HG03139 (cell line): Measurements from ENCODE around the gene POLR1C.
"Not testable (repeated sequence)": the region's sequence is repeated elsewhere in the genome, so short reads cannot be mapped to it uniquely, and the experiment has no call there.

Experiments used
- ATAC-seq: cut with Tn5 transposase; IDR thresholded peaks from one replicate; pipeline ENCODE4 v1.9.1; 2021; ENCODE audit not compliant: unreplicated experiment

The POLR1C gene, protein sequence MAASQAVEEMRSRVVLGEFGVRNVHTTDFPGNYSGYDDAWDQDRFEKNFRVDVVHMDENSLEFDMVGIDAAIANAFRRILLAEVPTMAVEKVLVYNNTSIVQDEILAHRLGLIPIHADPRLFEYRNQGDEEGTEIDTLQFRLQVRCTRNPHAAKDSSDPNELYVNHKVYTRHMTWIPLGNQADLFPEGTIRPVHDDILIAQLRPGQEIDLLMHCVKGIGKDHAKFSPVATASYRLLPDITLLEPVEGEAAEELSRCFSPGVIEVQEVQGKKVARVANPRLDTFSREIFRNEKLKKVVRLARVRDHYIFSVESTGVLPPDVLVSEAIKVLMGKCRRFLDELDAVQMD

DNA sequence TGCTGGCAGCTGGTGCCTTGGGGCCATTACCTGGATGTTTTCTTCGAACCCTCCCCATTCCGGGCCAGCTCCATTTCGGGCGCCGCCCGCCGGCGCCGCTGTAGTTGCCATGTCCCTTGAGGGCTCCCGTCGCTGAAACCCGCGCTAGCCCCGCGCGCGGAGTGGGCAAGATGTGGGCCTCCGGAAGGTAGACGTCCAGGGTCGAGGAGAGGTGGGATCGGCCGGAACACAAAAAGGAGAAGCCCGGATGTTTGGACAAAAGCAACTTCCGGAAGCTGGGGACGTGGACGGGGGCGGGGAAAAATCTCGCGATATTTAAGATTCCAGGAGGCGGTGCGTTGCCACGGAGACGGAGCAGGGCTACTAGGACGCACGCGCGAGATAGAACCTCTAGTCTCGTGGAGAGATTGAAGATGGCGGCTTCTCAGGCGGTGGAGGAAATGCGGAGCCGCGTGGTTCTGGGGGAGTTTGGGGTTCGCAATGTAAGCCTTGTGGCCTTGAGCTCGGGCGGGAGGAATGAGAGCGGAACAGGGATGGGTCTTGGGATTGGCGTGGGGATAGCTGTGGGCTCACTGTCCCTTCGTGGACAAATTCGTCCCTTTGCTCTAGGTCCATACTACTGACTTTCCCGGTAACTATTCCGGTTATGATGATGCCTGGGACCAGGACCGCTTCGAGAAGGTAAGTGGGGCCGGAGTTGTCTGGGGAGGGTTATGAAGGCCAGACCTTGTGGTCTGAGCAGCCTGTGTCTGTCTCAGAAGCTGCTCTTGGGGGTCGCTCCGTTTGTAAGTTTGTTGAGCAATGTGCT, at the start of gene POLR1C, which contains the start of gene YIPF3:
Gene POLR1C, plus strand, starts transcription at position 393 of the 808 bp plus-strand sequence. Its CDS starts 21 bp downstream, at position 414.
Gene YIPF3, minus strand, starts transcription at position 230 of the 808 bp plus-strand sequence. Its CDS starts 119 bp downstream, at position 111.
- peak; percentile 62 for ATAC-seq

DNA sequence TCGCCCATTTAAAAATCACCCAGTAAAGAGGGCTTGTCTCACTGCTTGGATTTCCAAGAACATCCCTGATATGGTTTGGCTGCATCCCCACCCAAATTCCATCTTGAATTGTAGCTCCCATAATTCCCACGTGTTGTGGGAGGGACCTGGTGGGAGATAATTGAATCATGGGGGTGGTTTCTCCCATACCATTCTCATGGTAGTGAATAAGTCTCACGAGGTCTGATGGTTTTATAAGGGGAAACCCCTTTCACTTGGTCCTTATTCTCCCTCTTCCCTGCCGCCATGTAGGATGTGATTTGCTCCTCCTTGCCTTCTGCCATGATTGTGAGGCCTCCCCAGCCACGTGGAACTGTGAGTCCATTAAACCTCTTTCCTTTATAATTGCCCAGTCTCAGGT, 49.6 kb upstream of the POLR1C start:
- ATAC-seq = not testable (repeated sequence)

DNA sequence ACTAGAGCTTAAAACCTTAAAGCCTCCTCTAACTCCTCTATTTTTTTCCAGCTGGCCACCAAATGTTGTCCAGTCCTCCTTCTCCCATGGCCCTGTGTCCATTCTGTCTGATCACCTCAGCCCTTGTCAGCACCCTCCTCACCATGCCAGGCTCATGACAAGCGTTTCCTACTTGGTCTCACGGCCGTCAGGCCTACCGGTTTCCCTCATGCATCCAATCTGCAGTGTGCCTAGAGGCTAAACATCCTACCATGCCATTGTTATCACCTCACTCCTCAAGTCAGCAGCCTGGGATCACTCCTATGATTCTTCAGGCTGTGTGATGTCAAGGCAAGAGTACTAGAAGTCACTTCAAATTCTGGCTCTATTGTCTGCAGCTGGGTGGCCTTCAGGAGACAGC, 49.1 kb upstream of the POLR1C start:
- ATAC-seq = no peak

DNA sequence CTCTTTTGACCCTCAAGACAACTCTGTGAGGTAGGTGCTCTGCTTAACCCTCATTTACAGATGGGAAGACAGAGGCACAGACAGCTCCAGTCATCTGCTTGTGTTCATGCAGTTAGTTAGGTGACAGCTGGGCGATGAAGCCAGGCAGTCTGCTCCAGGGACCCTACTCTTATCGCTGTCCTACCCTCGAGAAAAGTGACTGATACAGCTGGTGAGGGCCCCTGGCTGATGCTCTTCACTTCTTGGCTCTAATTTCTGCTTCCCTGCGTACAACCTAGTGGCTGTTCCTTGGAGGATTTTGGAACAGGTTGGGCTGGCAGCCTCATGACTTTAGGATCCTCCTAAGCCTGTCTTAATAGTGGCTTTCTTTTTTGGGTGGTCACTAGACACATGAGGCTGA, 48.6 kb upstream of the POLR1C start:
- no peak for ATAC-seq

DNA sequence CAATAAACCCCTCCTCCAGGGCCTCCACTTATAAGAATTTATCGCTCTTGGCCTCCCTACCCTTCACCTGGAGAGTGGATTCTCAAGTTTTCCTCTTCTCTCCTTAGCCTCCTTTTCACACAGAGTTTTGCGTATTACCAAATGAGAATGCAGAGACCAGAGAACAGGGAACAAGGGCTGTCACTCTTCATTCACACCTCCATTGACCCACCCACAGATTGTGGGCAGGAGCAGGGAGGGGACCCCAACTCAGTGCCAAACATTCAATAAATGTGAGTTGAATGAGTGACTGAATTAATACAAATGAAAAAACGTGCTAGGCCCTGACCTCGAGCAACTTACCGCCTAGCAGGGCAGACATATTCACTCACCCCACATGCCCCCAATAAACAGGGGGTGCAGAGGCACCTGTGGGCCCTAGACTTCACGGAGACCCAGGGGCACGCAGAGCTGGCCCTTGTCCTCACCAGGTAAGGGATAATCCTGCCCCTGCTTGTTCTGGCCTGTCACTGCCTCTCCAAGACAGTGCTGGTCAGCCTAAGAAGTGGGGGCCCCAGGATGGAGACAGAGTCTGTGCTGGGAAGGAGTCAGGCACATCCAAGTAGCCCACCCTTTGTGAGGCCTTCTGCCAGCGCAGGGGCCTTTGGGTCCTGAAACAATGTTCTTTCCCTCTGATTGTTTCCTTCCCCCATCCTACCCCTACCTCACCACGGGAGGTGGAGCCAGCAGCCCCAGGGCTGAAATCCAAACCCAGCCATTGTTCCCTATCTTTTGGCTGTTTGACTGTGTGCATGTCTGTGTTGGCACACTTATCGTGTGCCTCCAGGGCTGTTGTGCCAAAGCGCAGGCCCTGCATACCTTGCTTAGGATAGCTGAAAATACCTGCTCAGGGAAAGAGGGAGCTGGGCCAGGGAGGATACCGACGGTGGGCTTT, 47.9 kb upstream of the POLR1C start:
- no peak for ATAC-seq

DNA sequence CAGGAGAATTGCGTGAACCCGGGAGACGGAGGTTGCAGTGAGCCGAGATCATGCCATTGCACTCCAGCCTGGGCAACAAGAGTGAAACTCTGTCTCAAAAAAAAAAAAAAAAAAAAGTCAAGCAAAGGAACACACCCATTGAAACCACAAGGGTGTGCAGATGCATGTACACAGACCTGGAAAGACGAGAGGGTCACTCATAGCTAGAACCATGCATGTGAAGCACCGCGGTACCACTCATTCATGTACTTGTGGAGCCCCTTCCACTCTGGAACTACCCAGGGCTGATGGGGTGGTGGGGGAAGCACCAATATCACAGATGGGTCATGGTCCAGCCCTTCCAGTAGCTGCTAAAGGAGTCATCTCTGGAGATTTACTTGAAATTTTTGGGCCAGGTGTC, 46.9 kb upstream of the POLR1C start:
- no peak for ATAC-seq

DNA sequence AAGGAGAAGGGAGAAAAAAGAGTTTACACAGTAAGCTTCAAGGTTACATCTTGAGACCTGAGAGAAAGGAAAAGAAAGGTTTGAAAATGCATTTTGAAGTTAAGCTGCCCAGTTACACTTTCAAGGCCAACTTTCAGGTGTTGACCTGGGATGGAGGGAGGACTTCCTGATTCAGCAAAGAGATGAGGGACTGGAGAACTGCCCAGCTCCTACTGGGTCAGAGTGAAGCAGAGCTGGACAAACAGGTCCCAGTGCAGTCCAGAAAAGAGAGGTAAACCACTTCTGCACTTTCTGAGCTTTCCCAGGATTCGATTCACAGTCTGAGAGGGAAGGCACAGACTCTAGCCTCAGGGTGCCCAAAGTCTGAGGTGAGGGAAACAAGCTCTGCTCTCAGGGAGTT, 45.5 kb upstream of the POLR1C start:
- ATAC-seq = no peak

DNA sequence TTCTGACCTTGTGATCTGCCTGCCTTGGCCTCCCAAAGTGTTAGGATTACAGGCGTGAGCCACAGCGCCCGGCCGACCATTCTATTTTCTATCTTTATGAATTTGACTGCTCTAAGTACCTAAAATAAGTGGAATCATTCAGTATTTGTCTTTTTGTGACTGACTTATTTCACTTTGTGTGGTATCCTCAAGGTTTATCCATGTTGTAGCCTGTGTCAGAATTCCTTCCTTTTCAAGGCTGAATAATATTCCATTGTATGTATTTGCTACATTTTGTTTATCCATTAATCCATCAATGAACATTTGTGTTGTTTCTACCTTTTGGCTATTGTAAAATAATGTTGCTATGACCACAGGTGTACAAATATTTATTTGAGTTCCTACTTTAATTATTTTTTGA, 44.4 kb upstream of the POLR1C start:
- no peak for ATAC-seq

DNA sequence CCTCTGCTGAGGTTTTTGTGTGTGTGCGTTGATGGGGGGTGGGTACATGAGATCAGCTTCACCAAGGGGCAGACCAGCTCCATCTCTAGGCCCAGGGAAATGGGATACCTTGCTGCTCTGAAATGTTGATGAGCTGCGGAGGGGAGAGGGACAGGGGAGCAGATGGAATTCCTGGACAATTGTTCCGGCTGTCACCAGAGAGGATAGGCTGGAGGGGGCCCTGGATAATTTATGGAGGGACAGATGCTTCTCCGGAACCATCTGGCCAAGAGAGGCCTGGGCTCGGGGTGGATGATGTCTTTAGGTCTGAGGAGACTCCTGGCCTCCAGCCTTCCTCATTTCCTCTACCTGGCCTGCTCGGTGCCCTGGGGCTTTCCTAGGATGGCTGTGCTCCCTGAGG, 41.4 kb upstream of the POLR1C start:
- ATAC-seq = no peak

DNA sequence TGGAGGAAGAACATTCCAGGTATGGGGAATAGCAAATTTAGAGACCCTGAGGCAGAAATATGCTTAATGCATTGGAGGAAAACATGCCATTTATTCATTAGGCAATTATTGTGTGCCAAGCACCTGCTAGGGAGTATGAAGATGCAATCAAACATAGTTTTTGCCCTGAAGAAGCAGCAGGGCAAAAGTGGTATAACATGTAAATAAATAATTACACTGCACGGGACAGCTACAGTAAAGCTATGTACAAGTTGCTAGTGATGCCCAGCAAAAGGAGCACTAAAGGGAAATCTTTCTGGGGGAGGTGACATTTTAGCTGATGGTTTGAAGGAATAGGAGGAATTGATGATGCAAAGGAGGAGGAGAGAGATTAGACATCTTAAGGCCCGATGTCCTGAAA, 40.1 kb upstream of the POLR1C start:
- ATAC-seq = no peak

DNA sequence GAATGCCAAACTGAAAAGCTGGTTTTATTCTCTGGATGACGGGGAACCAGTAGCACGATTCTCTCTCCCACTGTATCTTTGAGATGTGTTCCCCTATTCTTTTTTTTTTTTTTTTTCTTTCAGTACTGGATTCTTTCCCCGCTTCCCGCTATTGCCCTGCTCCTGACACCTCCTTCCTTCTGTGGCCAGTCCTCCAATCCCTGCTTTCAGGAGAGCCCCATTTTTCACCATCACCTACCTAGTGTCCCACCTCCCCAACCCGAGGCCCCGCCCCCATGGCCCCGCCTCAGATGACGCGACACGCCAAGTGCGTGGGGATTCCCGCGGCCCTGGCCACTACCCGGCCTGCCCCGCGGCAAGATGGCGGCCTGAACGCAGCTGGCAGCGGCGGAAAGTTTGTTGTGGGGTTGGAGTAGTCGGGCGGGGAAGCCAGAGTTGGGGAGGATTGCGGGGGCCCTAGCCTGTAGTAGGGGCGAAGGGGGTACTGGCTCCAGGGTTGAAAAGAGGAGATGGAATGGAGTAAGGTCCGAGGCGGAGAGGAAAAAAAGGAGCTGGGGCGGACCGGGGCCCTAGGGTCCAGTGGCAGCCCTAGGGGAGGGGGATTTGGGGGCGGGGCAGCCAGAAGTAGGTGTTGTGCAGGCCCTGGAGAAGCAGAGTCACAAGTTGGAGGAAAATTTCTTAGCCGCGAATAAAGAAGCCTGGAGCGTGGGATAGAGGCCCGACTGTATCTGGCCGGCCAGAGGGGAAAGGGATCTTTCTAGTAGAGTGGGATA, 39.5 kb upstream of the POLR1C start, which contains the start of gene TJAP1:
Gene TJAP1, plus strand, starts transcription at position 336 of the 773 bp plus-strand sequence. CDS start 21,432 bp downstream, outside the sequence.
- ATAC-seq = peak; percentile 97

DNA sequence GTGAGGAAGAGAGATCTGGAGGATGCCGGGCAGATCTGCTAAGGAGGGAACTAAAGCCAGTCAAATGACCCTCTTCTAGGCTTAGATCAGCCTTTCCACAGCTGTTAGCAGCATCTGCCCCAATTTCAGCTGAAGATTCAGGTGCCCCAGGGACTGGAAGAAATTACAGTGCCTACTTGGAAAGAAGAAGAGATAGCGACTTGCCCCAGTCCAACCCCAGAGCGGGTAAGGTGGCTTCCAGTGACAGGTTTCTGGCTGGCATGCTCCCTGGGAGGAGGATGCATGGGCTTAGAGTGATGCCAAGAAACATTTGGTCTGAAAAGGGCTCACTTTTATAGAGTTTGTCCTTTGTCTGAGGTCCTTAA, 38.9 kb upstream of the POLR1C start:
- ATAC-seq = peak; percentile 3

DNA sequence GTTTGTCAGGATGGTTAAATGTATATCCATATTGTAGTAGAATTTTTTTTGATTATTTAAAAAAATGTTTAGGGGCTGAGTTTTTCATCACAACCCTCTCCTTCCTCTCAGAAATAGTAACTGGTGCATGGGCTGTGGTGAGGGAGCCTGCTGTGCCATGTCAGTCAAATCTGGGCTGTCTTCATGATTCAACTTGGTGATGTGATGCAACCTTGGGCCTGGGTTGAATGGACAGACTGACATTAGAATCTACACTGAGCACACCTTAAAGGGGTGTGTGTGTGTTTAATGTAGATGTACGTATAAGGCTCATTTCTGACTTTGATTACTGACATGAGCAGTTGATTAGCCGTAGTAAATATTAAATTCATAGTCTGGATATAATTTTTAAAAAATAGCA, 35.8 kb upstream of the POLR1C start:
- no peak for ATAC-seq

DNA sequence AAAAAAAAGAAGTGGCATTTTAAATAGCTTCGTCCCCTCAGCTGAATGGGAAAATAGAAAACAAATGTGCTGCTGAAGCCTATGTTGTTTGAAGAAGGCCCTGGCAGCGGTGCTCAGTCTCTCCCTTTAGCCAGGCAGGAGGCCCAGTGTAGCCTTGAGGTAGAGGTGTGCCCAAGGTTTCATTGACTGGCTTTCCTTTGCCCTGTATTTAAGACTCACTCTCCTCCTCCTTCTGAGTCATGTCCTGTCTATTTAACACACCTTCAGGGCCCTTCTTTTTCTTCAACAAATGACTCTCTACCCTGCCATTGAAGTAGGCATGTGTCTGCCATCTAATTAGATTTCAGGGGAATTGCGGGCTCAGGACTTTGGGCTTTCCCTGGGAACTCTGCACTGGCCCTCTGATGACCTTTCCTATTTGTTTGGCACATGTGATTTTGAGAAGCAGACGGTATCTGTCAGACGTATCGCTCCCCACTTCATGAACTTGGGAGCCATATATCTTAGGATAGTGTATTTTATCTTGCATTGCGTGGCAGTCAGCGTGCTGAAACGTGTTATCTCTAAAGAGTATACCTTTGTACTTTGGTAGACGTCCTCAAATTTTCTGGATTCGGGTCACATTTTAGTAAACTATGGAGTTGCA, 35.2 kb upstream of the POLR1C start:
- no peak for ATAC-seq

DNA sequence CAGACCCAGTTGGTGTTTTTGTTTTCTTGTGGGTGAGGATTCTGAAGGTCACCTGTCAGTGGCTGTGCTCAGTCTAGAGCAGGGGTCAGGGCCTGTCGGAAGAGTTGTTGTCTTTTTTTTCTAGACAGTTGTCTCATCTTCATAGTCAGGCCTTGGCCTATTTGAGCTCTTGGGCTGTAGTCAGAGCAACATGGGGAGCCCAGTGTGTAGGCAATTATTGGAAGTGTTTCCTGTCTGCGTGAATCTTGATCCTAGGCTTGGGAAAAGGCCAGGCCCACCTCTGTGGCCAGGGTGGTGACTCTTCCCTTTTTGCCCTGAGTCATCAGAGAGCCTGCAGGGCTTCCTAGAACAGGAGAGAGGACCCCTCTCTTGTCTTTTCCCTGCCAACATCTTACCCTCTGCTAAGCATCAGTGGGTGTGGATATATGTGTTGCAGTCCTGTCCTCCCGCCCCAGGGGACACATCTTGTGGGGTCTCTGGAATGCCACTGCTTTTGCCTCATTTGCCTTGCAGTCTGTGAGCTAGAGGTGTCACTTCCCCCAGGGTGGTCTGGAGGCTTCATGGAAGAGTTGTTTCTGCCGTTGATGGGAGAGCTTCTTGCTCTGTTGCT, 28.1 kb upstream of the POLR1C start:
- no peak for ATAC-seq

DNA sequence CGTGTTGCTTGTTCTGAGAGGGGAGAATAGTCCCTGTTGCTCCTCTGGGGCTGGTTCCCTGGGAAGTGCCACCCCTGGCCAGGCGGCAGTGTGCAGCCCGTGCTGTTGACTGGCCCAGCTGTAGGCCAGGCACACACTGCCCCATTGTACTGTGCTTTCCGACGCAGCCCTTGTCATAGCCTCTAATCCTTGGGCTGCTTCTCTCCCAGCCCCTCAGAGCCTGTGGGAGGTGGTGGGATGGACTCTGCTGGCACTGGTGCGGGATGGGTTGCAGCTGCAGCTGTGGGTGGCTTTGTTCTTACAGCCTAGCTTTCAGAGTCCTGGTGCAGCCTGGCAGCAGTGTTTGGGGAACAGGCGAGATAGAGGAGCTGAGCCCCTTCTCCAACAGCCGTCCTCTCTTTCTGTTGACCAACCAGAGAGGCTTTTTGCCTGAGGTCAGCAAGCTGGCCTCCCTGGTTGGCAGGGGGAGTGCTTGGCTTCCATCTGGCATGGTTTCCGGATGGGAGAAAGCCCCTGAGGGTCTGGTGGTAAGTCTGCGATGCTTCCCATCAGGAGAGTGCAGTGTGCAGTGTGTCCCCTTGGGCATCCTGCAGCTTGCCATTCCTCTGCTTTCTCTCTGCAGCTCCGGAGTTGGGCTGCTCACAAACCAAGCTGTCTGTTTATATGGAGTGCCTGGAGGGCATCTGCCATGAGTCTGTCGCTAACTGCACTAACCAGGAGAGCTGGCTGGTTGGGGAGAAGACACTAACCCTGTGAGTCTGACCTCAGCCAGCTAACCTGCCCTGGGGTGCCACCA, 27.4 kb upstream of the POLR1C start:
- ATAC-seq = no peak

DNA sequence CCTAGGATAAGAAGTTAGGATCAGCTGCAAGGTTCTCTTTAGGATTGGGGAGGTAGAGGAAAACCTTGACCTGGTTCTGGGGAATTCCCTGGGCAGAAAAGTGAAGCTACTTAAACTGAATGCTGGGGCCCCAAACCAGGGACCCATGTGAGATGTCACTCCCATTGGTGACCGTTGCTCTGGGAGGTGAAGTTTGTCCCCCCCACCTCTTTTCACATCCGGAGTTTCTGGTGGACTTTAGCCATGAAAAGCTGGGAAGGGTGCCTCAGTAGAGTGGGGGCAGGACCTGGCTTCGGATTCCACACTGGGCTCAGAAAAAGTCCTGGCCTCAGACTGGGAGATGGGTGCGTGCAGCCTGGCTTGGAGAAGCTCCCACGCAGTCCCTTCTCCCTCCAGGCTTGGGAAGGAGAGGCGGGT, 26.4 kb upstream of the POLR1C start:
- no peak for ATAC-seq
